D721Med (cell line): ENCODE measurements around the gene TSPAN9.
A peak's percentile ranks its signal among the peaks of the same experiment; 100 is the strongest.

Experiments
- DNase-seq: peaks from one replicate; pipeline ENCODE4 v3.0.0; 2011; ENCODE audit warnings: low spot score; ENCODE audit not compliant: insufficient read length
- FAIRE-seq: peaks from 2 replicates; lab custom pipeline; 2011; peaks lifted over from hg19 to GRCh38; lab: Jason Lieb, UNC
- TF ChIP-seq, protein P1 (sequence below): IDR thresholded peaks from 2 replicates; pipeline ENCODE4 v1.5.1; 2012; ENCODE audit warnings: mild to moderate bottlenecking, control low read depth; ENCODE audit not compliant: insufficient read depth; ENCODE audit errors: missing control alignments

The TSPAN9 gene

GRCh38 chr12:3202734-3203446 is 125.7 kb downstream of the TSPAN9 start:
- FAIRE-seq (no peak), DNase-seq (peak; percentile 60)

GRCh38 chr12:3203713-3204112 is 126.5 kb downstream of the TSPAN9 start:
- TF ChIP-seq, protein P1, sequence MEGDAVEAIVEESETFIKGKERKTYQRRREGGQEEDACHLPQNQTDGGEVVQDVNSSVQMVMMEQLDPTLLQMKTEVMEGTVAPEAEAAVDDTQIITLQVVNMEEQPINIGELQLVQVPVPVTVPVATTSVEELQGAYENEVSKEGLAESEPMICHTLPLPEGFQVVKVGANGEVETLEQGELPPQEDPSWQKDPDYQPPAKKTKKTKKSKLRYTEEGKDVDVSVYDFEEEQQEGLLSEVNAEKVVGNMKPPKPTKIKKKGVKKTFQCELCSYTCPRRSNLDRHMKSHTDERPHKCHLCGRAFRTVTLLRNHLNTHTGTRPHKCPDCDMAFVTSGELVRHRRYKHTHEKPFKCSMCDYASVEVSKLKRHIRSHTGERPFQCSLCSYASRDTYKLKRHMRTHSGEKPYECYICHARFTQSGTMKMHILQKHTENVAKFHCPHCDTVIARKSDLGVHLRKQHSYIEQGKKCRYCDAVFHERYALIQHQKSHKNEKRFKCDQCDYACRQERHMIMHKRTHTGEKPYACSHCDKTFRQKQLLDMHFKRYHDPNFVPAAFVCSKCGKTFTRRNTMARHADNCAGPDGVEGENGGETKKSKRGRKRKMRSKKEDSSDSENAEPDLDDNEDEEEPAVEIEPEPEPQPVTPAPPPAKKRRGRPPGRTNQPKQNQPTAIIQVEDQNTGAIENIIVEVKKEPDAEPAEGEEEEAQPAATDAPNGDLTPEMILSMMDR = no peak
- DNase-seq (no peak), FAIRE-seq (no peak)

More at GRCh38 chr12:3202734-3203446, 125.7 kb downstream of the TSPAN9 start:
- TF ChIP-seq, protein P1 = peak; percentile 85

DNA sequence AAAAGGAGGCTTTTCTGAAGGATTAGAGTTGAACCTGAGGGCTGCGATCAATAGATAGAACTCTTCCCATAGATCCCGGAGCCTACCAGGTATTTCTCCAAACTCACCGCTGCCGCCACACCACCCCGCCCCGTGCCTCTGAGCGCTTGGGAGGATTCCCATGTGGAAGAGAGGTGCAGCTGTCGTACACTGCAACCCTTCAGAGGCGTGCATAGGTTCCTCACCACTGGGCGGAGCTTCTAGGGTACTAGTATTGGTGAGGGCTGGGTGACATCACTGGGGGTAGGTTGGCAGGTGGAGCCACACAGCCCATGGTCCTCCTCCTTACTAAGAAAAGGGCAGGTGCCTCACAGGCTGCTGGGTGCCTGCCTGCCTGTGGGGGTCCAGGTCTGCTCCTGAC is 127.0 kb downstream of the TSPAN9 start:
- FAIRE-seq = no peak
- no peak for DNase-seq
- TF ChIP-seq, protein P1 = no peak

DNA sequence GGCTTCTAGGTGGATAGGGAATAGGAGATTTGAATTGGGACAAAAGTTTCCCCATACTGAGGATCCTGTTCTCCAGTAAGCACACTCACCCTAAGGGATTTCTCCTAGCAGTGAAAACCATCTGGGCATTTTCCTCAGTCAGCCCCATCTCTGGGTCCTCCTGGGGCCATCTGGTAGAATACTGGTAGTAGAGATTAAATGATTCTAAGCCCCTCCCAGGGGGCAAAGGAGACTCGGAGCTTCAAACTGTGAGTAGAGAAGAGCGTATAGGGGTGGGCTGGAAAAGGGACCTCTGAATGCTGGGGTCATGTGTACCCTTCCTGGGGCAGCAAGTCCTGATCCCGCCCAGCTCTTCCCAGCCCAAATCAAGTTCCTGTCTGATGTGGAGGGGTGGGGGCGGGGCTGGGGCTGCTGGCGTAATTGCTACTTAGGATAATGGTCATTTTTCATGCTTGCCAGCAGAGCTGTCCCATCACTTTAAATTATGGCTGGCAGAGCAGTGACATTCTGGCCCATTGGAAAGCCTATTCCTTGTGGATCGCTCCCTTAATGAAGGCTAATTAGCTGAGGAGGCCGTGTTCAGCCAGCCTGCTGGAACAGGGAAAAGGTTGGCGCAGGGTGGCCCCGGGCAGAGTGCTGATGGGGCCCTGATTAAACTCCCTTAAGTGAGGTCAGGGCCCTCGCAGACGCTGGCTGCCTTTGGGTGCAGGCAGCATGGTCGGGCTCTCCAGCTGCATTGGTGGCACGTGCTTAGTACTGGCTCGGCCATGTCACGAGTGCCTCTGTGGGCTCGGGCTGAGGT is 127.8 kb downstream of the TSPAN9 start:
- TF ChIP-seq, protein P1 = no peak
- DNase-seq (no peak), FAIRE-seq (no peak)

GRCh38 chr12:3205742-3206519 is 128.8 kb downstream of the TSPAN9 start:
- no peak for DNase-seq
- TF ChIP-seq, protein P1 = no peak
- FAIRE-seq = no peak

GRCh38 chr12:3206536-3207072 is 129.4 kb downstream of the TSPAN9 start:
- FAIRE-seq = peak; percentile 97
- DNase-seq = peak; percentile 67
- TF ChIP-seq, protein P1 = no peak
